ENCODE results near the gene RPL32.
"Not testable (repeated sequence)": the region's sequence is repeated elsewhere in the genome, so short reads cannot be mapped to it uniquely, and the experiment has no call there.

The RPL32 gene

GRCh38 chr3:12842469-12842868 lies 1.1 kb upstream of the RPL32 start:
- DNase-seq (ENCODE audit: low spot score) (no peak), ATAC-seq (ENCODE audit: low read depth) (no peak)
- Histone ChIP-seq H3K27me3 (ENCODE audit: insufficient read depth, poor library complexity, severe bottlenecking) (no peaks in the 10 kb centered on the region), H3K27ac (ENCODE audit: poor library complexity, severe bottlenecking) (no peak overlapping the region), H3K4me1 (ENCODE audit: insufficient read depth, poor library complexity, severe bottlenecking) (peaks cover 21% of the 10 kb centered on the region), H3K4me3 (ENCODE audit: severe bottlenecking) (no peak overlapping the region), H3K36me3 (ENCODE audit: low read depth) (peaks cover 36% of the 10 kb centered on the region), H3K9me3 (ENCODE audit: severe bottlenecking) (no peaks in the 10 kb centered on the region)
- TF ChIP-seq CTCF (IDR thresholded peaks at IDR 0.05; ENCODE audit: poor library complexity, severe bottlenecking) = no peak

DNA sequence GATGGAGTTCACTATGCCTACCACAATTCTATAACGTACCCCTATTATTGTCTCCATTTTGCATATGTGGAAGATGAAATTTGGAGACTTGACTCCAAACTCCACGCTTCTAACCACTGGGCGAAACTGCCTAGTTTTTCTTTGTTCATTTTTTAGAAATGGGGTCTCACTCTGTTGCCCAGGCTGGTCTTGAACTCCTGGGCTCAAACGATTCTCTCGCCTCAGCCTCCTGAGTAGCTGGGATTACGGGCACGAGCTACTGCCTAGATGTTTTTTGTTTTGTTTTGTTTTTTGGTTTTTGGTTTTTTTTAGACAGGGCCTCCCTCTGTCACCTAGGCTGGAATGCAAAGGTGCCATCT lies 584 bp upstream of the RPL32 start:
- peak overlapping the region; percentile 81 for H3K4me3 ChIP-seq (ENCODE audit: severe bottlenecking)
- peaks cover 21% of the 10 kb centered on the region for H3K4me1 ChIP-seq (ENCODE audit: insufficient read depth, poor library complexity, severe bottlenecking)
- no peak for DNase-seq (ENCODE audit: low spot score)
- ATAC-seq (ENCODE audit: low read depth) = no peak
- H3K27me3 ChIP-seq (ENCODE audit: insufficient read depth, poor library complexity, severe bottlenecking) = no peaks in the 10 kb centered on the region
- peaks cover 42% of the 10 kb centered on the region for H3K36me3 ChIP-seq (ENCODE audit: low read depth)
- peak overlapping the region; percentile 72 for H3K27ac ChIP-seq (ENCODE audit: poor library complexity, severe bottlenecking)
- H3K9me3 ChIP-seq (ENCODE audit: severe bottlenecking) = no peaks in the 10 kb centered on the region
- TF ChIP-seq CTCF (IDR thresholded peaks at IDR 0.05; ENCODE audit: poor library complexity, severe bottlenecking) = peak; percentile 75

- ATAC-seq (ENCODE audit: low read depth) (peak; percentile 26), DNase-seq (ENCODE audit: low spot score) (no peak)
- Histone ChIP-seq H3K4me1 (ENCODE audit: insufficient read depth, poor library complexity, severe bottlenecking) (peaks cover 21% of the 10 kb centered on the region), H3K9me3 (ENCODE audit: severe bottlenecking) (no peaks in the 10 kb centered on the region), H3K36me3 (ENCODE audit: low read depth) (peaks cover 54% of the 10 kb centered on the region), H3K27me3 (ENCODE audit: insufficient read depth, poor library complexity, severe bottlenecking) (no peaks in the 10 kb centered on the region), H3K4me3 (ENCODE audit: severe bottlenecking) (peak overlapping the region; percentile 81), H3K27ac (ENCODE audit: poor library complexity, severe bottlenecking) (peak overlapping the region; percentile 72)
- TF ChIP-seq CTCF (IDR thresholded peaks at IDR 0.05; ENCODE audit: poor library complexity, severe bottlenecking) = no peak
Observed at GRCh38 chr3:12840591-12841148, 695 bp downstream of the RPL32 start.

DNA sequence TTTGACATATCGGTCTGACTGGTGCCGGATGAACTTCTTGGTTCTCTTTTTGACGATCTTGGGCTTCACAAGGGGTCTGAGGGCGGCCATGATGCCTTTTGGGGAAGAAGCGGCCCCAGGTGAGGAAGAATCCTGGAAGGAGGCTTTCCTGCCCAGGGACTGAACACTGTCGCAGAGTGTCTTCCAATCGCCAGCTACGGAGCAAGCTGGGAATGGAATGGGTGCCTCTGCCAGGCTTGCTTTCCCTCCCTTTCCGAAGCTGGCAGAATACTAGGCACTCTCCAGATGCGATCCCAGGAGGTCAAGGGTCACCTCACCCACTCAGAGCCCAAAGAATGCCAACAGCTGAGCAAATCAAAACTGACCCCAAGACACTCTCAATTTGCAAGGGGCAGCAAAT lies 1.2 kb downstream of the RPL32 start:
- Histone ChIP-seq H3K36me3 (ENCODE audit: low read depth) (peaks cover 60% of the 10 kb centered on the region), H3K4me1 (ENCODE audit: insufficient read depth, poor library complexity, severe bottlenecking) (peaks cover 21% of the 10 kb centered on the region), H3K27ac (ENCODE audit: poor library complexity, severe bottlenecking) (peak overlapping the region; percentile 72), H3K4me3 (ENCODE audit: severe bottlenecking) (peak overlapping the region; percentile 81)
- H3K27me3 ChIP-seq (ENCODE audit: insufficient read depth, poor library complexity, severe bottlenecking); DNase-seq (ENCODE audit: low spot score); H3K9me3 ChIP-seq (ENCODE audit: severe bottlenecking); ATAC-seq (ENCODE audit: low read depth): not testable (repeated sequence)

DNA sequence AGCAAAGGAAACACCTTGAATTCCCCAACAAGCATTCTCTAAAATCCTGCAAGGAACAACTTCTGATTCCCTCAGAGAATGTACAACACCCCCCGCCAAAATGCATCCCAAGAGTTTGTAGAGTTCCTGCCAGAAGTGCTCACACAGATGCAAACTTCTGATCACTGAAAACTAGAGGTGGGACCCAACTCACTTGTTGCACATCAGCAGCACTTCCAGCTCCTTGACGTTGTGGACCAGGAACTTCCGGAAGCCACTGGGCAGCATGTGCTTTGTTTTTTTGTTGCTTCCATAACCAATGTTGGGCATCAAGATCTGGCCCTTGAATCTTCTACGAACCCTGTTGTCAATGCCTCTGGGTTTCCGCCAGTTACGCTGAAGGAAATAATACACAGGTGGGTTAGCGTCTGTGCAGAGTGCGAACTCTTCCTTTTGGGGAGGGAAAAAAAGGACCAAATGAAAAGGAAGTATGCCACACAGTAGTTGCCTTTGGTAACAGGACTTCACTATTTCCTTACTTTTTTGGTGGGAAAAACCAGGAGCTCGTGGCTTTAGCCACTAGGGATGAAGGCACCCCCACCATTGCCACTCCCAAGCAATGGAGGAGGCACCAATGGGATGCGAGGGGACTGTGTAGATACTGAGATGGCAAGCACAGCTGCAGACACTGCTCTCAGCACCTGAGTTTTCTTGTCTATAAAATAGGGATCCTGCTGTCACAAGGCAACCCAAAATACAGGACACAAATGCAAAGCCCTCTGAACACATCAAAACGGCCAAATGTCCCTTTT lies 2.0 kb downstream of the RPL32 start:
- H3K36me3 ChIP-seq (ENCODE audit: low read depth) = peaks cover 68% of the 10 kb centered on the region

More for the DNA sequence above, 2.0 kb downstream of the RPL32 start:
- H3K27me3 ChIP-seq (ENCODE audit: insufficient read depth, poor library complexity, severe bottlenecking) = no peaks in the 10 kb centered on the region
- H3K9me3 ChIP-seq (ENCODE audit: severe bottlenecking) = no peaks in the 10 kb centered on the region
- H3K4me1 ChIP-seq (ENCODE audit: insufficient read depth, poor library complexity, severe bottlenecking) = peaks cover 21% of the 10 kb centered on the region
- H3K4me3 ChIP-seq (ENCODE audit: severe bottlenecking) = peak overlapping the region; percentile 81
- H3K27ac ChIP-seq (ENCODE audit: poor library complexity, severe bottlenecking) = peak overlapping the region; percentile 72
- TF ChIP-seq CTCF (IDR thresholded peaks at IDR 0.05; ENCODE audit: poor library complexity, severe bottlenecking) = no peak
- ATAC-seq (ENCODE audit: low read depth) (no peak), DNase-seq (ENCODE audit: low spot score) (no peak)

Measured in RWPE2 (cell line).